ENCODE results near the gene KIF25.

Gene KIF25

GRCh38 chr6:167997642-167998041 lies at the start of gene KIF25:
KIF25 (plus strand) TSS chr6:167997671; CDS start chr6:168029586, 31,915 bp downstream.
- peaks cover 4% of the 10 kb centered on the region for H3K36me3 Mint-ChIP-seq
- no peak within 1 kb of the TSS for H3K4me3 Mint-ChIP-seq
- no peaks in the 10 kb centered on the region for H3K9me3 Mint-ChIP-seq
- no peak within 1 kb of the TSS for H3K27ac Mint-ChIP-seq
- ATAC-seq (no peak), DNase-seq (ENCODE audit: low spot score in 2 of 2) (no peak)
- no peaks in the 10 kb centered on the region for H3K4me1 Mint-ChIP-seq

GRCh38 chr6:167947716-167948115 lies 49.8 kb upstream of the KIF25 start:
- peaks cover 77% of the 10 kb centered on the region for H3K36me3 Mint-ChIP-seq
- no peak overlapping the region for H3K27ac Mint-ChIP-seq
- H3K4me1 Mint-ChIP-seq: no peaks in the 10 kb centered on the region
- DNase-seq (ENCODE audit: low spot score in 2 of 2): no peak
- H3K4me3 Mint-ChIP-seq: no peak overlapping the region
- no peak for ATAC-seq
- H3K9me3 Mint-ChIP-seq: no peaks in the 10 kb centered on the region

GRCh38 chr6:167948716-167949115 lies 48.8 kb upstream of the KIF25 start:
- no peak for ATAC-seq
- H3K36me3 Mint-ChIP-seq: peaks cover 71% of the 10 kb centered on the region

DNA sequence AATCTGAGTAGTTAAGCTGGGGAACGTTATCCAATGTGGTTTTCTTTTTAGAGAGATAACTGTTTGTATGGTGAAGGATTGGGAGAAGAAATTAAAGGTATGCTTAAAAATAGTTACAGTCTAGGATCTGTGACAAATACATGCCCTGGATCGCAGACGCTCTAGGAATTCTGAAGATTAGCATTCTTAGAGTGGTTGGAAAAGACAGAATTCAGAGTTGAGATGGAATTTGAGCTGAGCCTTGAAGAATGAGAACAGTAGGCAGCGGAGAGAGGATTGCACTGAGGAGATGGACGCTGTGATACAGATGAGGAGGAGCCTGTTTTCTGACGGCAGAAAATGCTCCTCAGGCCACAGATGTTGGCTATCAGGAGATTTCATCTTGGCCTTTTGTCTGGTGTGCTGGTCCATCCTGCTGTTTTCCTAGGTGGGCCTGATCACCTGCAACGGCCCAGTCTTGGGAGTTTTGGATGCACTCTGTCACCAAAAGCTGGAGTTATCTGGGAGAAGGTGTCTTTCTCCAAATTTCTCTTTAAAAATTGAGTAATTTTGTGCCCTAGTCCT lies 48.3 kb upstream of the KIF25 start:
- peaks cover 67% of the 10 kb centered on the region for H3K36me3 Mint-ChIP-seq
- ATAC-seq (no peak), DNase-seq (ENCODE audit: low spot score in 2 of 2) (no peak)
- H3K4me1 Mint-ChIP-seq: no peaks in the 10 kb centered on the region
- no peak overlapping the region for H3K4me3 Mint-ChIP-seq
- no peak overlapping the region for H3K27ac Mint-ChIP-seq
- no peaks in the 10 kb centered on the region for H3K9me3 Mint-ChIP-seq

More at GRCh38 chr6:167948716-167949115, 48.8 kb upstream of the KIF25 start:
- no peak overlapping the region for H3K4me3 Mint-ChIP-seq
- DNase-seq (ENCODE audit: low spot score in 2 of 2): no peak
- no peak overlapping the region for H3K27ac Mint-ChIP-seq
- no peaks in the 10 kb centered on the region for H3K9me3 Mint-ChIP-seq
- H3K4me1 Mint-ChIP-seq: no peaks in the 10 kb centered on the region

GRCh38 chr6:167951781-167952511 lies 45.5 kb upstream of the KIF25 start:
- no peak overlapping the region for H3K4me3 Mint-ChIP-seq
- H3K9me3 Mint-ChIP-seq: no peaks in the 10 kb centered on the region
- H3K36me3 Mint-ChIP-seq: peaks cover 59% of the 10 kb centered on the region
- DNase-seq (ENCODE audit: low spot score in 2 of 2) (no peak), ATAC-seq (no peak)
- peaks cover 7% of the 10 kb centered on the region for H3K4me1 Mint-ChIP-seq
- no peak overlapping the region for H3K27ac Mint-ChIP-seq

GRCh38 chr6:167952512-167952859 lies 45.0 kb upstream of the KIF25 start:
- H3K4me1 Mint-ChIP-seq: peaks cover 9% of the 10 kb centered on the region
- no peak overlapping the region for H3K27ac Mint-ChIP-seq
- H3K4me3 Mint-ChIP-seq: no peak overlapping the region
- DNase-seq (ENCODE audit: low spot score in 2 of 2) (no peak), ATAC-seq (no peak)
- H3K36me3 Mint-ChIP-seq: peaks cover 55% of the 10 kb centered on the region
- H3K9me3 Mint-ChIP-seq: no peaks in the 10 kb centered on the region

DNA sequence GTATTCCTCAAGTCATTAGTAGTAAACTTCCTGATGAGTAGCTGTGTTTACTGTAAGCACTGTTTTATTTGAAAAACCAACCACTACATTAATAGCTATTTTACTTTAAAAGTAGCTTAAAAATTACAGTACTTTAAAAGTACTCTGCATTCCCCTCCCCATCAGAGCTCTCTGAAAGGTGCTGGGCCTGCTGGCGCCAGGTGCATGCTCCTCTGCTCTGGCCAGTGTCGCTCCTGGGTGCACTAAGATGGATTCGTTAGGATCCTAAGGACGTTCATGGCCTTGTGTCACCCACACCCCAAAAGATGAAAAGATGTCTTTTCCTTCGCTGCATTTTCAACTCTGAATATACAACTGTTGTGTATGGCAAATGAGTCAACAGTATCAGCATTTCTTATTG lies 43.9 kb upstream of the KIF25 start:
- Mint-ChIP-seq H3K4me1 (peaks cover 9% of the 10 kb centered on the region), H3K9me3 (no peaks in the 10 kb centered on the region), H3K27ac (no peak overlapping the region), H3K36me3 (peaks cover 44% of the 10 kb centered on the region), H3K4me3 (no peak overlapping the region)
- ATAC-seq (no peak), DNase-seq (ENCODE audit: low spot score in 2 of 2) (no peak)

DNA sequence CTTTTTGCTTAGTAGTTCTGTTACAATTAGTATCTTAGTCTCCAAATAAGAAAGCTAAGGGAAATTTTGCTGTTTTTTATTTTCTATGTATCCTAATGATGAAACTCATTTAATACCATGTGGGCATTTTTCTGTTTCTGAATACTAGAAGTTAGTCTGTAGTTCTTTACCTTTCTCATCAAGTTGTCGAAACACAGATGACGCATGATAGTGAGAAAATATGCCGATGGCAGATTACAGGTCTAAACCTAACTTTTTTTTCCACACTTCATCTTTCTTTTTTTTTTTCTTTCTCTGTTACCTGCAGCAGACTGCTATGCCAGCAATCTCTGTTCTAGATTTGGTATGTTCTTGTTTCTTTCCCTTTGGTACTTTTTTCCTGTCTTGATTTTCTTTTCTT lies 43.3 kb upstream of the KIF25 start:
- DNase-seq (ENCODE audit: low spot score in 2 of 2) (no peak), ATAC-seq (no peak)
- Mint-ChIP-seq H3K4me1 (peaks cover 9% of the 10 kb centered on the region), H3K9me3 (no peaks in the 10 kb centered on the region), H3K27ac (no peak overlapping the region), H3K4me3 (no peak overlapping the region), H3K36me3 (peaks cover 38% of the 10 kb centered on the region)

DNA sequence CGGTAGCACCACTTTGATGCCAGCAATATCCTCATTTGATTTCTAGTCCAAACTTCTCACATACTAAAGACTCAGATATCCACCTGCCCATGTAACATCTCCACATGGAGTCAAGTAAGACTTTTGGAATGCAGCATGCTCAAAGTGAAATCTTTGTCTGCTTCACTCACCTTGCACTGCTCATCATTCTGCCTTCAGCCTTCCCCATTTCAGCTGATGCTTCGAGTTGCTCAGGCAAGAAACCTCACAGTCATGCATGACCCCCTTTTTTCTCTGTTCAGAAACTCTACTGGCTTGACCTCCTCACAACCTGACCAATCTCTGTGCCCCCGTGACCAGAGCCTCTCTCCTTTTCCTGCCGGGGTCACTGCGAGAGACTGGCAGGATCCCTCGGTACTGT lies 41.0 kb upstream of the KIF25 start:
- H3K9me3 Mint-ChIP-seq: no peaks in the 10 kb centered on the region
- no peak overlapping the region for H3K27ac Mint-ChIP-seq
- no peak for ATAC-seq

GRCh38 chr6:167956983-167957492 lies 40.4 kb upstream of the KIF25 start:
- Mint-ChIP-seq H3K4me1 (peaks cover 9% of the 10 kb centered on the region), H3K4me3 (no peak overlapping the region), H3K36me3 (peaks cover 16% of the 10 kb centered on the region), H3K9me3 (no peaks in the 10 kb centered on the region), H3K27ac (no peak overlapping the region)
- ATAC-seq (no peak), DNase-seq (ENCODE audit: low spot score in 2 of 2) (no peak)

More for the DNA sequence above, 41.0 kb upstream of the KIF25 start:
- Mint-ChIP-seq H3K36me3 (peaks cover 16% of the 10 kb centered on the region), H3K4me1 (peaks cover 9% of the 10 kb centered on the region), H3K4me3 (no peak overlapping the region)
- no peak for DNase-seq (ENCODE audit: low spot score in 2 of 2)

DNA sequence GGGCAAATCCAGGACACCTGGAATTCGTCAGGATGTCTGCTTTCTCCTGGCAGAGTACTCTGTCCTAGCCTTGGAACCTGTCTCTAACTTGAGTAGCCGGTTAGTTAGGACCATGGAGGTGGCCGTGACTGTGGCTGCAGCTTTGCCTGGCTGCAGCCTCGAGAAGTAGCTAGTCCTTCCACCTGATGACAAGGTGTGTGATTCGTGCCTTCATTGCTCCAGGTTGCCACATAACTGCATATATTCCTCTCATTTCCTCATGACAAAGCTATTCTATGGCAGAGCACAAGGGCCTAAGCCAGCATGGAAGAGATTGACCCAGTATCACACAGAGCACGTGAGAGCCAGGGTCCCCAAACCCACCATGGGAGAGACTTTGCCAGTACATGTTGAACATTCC lies 39.8 kb upstream of the KIF25 start:
- no peak for DNase-seq (ENCODE audit: low spot score in 2 of 2)
- Mint-ChIP-seq H3K27ac (no peak overlapping the region), H3K9me3 (no peaks in the 10 kb centered on the region), H3K4me1 (peaks cover 9% of the 10 kb centered on the region), H3K4me3 (no peak overlapping the region), H3K36me3 (peaks cover 12% of the 10 kb centered on the region)
- no peak for ATAC-seq

DNA sequence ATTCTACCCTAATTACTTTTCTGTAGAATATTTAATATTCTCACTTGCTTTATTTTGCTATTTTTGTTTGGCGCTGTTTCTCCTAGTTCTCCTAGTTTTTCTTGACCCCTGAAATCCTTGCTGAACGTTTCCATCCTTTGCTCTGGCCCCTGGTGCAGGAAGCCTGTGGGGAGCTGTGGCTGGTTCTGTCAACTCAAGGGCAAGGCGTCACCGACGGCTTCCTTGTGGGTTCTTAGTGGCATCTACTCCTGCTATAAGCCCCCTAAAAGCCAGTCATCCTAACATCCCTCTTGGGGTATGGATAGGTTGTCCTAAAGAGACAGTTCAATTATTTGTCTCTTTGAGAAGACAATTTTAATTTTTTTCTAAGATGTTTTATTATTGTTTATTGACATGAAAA lies 36.9 kb upstream of the KIF25 start:
- no peak for ATAC-seq

DNA sequence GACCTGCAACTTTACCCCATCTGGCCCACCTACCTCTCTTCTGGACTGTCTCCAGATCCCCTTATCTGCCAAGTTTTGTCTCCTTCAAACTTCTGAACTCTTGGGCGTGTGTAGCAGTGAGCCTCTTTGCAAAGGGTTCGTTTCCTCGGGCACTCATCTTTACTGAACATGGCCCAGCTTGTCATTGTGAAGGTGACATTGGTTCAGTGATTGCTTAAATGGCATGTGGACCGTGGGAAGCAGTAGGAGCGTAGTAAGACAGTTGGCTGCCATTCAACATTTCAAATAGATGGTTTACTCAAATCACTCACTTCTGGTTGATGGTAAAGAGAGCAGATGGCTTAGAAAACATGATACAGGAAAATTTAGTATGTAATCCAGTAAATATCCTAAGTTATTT lies 34.8 kb upstream of the KIF25 start:
- H3K36me3 Mint-ChIP-seq: peaks cover 18% of the 10 kb centered on the region
- no peaks in the 10 kb centered on the region for H3K9me3 Mint-ChIP-seq
- H3K4me3 Mint-ChIP-seq: no peak overlapping the region
- H3K27ac Mint-ChIP-seq: no peak overlapping the region
- DNase-seq (ENCODE audit: low spot score in 2 of 2) (no peak), ATAC-seq (no peak)
- no peaks in the 10 kb centered on the region for H3K4me1 Mint-ChIP-seq

More for the DNA sequence above, 36.9 kb upstream of the KIF25 start:
- Mint-ChIP-seq H3K4me3 (no peak overlapping the region), H3K9me3 (no peaks in the 10 kb centered on the region), H3K36me3 (peaks cover 15% of the 10 kb centered on the region), H3K27ac (no peak overlapping the region), H3K4me1 (peaks cover 9% of the 10 kb centered on the region)
- DNase-seq (ENCODE audit: low spot score in 2 of 2): no peak

DNA sequence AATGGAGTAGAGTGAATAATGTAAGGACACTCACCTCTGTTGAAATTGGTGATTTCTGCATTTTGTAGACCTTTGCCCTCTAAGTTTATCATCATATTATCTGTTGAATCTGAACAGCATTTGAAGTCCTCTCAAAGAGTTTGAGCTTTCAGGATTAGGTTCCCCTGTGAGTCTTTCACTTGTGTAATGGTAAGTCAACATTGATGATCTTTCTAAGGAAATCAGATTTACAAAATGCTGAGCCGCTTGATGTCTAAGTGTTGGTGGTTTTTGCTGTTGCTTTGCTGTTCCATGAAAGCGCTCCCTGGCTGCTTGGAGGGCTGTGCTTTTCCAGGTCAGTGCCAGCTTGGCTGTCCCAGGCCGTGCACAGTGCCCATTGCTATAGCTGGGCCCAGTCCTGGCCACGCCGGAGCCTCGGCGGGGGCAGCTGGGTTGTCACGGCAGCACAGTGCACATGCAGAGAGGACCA lies 33.8 kb upstream of the KIF25 start:
- Mint-ChIP-seq H3K4me3 (no peak overlapping the region), H3K36me3 (peaks cover 18% of the 10 kb centered on the region), H3K9me3 (no peaks in the 10 kb centered on the region), H3K4me1 (no peaks in the 10 kb centered on the region), H3K27ac (no peak overlapping the region)
- DNase-seq (ENCODE audit: low spot score in 2 of 2) (no peak), ATAC-seq (no peak)

DNA sequence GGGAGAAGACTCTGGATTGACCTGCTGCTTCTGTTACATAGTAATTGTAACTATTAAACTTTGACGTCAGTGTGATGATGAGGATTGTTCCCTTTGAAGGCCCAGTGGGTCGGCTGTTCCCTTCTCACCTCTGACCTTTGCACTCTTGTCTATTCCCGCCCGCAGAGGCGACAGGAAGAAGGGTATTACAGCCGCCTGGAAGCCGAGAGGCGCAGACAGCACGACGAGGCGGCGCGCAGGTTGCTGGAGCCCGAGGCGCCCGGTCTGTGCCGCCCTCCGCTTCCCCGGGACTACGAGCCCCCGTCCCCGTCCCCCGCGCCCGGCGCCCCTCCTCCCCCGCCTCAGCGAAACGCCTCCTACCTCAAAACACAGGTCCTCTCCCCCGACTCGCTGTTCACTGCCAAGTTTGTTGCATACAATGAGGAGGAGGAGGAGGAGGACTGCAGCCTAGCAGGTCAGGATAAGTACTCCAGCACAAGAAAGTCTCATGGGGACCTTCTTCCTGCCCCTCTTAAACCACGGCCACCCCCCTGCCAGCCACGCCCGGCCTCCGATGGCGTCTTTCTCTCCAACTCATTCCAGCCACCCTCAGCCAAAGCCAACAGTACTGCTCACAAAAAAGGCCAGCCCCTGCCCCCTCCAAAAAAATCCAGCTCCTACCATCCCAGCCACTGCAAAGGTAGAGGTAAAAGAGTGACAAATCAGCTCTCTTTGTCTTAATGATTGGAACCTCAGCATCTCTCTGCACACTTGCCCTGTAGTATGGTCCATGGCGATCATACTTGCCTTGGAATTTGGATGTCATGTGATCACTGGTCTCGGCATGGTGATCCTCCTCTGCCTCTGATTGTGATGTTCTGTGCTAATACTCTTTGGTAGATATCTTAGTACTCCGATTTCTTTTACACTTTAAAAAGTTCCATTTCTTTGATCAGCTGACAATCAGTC lies 31.6 kb upstream of the KIF25 start:
- Mint-ChIP-seq H3K4me3 (no peak overlapping the region), H3K9me3 (no peaks in the 10 kb centered on the region), H3K36me3 (peaks cover 28% of the 10 kb centered on the region), H3K4me1 (no peaks in the 10 kb centered on the region), H3K27ac (peak overlapping the region; percentile 33)
- ATAC-seq (no peak), DNase-seq (ENCODE audit: low spot score in 2 of 2) (no peak)
